NCI-H146 treated with DMSO at 0.1 percent for 48 hours (cell line): ENCODE results near the gene RFTN2.
"Not testable (repeated sequence)": the region's sequence is repeated elsewhere in the genome, so short reads cannot be mapped to it uniquely, and the experiment has no call there.

Source experiments
- DNase-seq: peaks from one replicate; lab custom pipeline; 2025; ENCODE audit not compliant: unreplicated experiment; lab: John Stamatoyannopoulos, UW

RFTN2 gene, protein sequence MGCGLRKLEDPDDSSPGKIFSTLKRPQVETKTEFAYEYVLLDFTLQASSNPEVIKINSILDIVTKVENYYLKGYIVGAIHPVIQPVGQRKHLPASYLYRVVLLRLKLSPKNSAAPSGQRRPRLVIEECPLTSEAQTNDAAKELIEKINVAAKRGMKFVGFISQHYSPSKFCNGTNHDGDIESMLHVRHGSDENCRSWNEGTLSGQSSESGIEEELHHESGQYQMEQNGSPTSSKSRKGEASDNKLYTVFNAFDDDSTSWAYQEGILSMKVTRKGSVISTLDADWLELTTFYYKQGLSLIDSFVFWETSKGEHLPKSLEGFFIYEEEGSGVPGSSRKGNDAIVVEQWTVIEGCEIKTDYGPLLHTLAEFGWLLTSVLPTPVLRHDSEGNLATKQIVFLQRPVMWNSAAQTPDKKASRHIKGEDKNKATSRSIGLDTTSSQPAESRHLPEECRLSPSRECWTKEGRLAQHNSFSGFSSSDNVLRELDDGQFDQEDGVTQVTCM

DNA sequence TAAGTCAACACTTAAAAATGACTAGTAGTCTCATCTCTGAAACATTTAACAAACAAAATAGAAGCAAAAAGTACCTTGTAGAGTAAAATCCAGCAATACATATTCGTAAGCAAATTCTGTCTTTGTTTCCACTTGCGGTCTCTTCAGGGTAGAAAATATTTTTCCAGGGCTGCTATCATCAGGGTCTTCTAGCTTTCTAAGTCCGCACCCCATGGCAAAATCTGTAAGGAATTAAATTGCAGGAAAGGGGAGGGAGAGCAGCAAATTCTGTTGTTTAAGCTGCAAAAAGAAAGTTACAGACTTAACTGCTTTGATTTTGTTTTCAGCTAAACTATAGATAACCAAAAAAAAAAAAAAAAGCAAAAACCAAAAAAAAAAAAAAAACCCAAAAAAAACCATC lies at the start of gene RFTN2:
TSS of gene RFTN2 (minus strand) at position 342 of the 400 bp plus-strand sequence. CDS start at position 213, 129 bp downstream.
- no peak for DNase-seq

DNA sequence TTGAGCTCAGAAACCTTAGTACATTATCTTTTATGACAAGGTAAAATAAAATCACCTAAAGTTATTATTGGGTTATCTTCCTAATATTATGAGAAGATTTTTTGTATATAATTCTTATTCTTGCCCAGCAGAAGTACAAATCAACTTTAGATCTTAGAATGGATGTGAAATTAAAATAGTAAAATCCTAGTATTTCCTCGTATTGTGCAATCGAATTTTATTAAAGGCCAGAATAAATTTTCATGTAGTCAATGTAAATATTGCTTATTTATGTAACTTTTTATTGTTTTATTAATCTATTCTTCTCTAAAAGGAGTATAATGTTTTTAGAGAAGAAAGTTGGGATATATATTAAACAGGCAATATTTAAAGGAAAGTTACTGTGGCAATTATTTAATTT lies 42.5 kb upstream of the RFTN2 start:
- DNase-seq, result no peak

DNA sequence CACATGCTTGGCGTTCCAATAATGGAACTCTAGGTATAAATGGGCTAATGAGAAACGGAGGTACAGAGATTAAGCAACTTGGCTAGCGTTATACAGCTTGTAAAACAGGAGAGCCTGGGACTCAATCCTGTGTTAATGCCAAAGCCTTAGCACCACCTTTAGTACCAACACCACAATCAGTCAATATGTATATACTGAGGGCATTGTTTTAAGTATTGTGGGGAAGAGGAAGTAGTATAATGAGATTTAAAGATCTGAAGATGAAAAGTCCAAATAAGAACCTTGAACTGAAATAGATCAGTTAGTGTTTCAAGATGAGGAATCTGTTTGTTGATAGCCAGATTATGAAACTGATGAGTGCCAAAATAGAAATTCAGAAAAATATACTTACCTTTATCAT lies 37.9 kb upstream of the RFTN2 start:
- DNase-seq, result no peak

DNA sequence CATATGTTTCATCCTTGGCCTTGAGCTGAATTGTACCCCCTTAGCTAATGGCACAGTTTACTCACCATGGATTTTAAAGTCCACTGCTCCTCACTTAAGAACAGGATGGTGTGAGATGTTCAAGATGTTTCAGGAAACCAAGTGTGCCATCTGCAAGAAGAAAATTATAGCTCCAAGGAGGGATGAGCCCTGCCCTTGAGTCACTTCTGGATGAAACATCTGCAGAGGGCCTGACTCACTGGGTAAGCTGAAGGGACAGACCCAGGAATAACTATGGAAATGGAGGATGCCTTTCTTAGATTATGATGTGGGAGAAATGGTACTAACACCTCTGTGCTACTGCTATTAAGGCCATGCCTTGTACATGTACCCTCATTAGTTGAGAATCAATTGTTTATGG lies 36.2 kb upstream of the RFTN2 start:
- no peak for DNase-seq

DNA sequence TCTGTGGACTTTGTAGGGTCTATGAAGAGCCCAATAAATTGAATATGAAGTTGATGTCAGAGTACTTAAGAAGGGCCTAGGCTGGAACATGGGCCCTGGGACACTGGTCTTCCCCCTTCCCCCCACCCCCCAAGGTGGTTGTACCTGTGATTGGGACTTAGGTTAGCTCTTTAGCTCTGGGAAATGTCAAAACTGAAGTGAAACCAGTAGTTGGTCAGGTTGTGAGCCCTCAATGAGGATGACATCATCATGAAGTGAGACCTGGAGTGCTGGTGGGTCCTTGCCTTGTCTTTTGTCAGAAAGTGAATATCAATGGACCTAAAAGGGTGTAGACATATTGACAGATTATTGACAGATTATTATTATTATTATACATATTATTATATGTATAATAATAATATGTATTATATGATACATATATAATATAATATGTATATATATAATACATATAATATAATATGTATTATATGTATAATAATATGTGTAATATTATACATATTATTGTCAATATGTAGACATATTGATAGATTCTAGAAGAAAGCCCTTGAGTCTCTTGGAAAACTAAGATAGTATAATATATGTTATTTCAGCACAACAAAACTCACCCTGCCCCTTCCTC lies 35.1 kb upstream of the RFTN2 start:
- no peak for DNase-seq

DNA sequence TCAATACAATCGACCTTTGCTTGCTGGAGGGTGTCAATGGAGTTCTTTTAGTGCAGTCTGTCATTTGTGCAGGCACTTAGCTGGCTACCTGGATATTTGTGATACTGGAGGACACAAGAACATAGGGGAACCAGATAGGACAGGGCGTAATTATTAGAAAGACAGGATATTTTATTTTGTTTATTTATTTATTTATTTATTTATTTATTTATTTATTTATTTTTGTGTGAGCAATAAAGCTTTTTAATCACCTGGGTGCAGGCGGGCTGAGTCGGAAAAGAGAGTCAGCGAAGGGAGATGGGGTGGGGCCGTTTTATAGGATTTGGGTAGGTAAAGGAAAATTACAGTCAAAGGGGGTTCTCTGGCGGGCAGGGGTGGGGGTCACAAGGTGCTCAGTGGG lies 33.8 kb upstream of the RFTN2 start:
- DNase-seq, result not testable (repeated sequence)

DNA sequence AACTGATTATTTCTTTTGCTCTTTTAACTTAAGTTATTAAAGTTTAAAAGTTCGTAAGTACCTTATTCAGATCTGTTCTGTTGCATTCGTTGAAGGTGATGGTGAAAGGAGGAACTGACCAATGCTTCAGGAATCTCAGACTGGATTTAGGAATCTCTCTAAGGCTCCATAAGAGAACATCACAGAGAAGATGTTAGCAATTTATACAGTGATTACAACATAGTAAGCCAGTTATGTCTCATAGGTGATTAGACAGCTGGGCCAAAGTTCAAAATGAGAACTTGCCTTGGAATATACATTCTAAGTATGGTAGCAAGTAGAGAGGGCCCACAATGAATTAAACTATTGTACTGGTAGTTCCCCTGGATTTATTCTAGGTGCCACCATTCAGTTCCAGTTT lies 32.9 kb upstream of the RFTN2 start:
- DNase-seq, result no peak

DNA sequence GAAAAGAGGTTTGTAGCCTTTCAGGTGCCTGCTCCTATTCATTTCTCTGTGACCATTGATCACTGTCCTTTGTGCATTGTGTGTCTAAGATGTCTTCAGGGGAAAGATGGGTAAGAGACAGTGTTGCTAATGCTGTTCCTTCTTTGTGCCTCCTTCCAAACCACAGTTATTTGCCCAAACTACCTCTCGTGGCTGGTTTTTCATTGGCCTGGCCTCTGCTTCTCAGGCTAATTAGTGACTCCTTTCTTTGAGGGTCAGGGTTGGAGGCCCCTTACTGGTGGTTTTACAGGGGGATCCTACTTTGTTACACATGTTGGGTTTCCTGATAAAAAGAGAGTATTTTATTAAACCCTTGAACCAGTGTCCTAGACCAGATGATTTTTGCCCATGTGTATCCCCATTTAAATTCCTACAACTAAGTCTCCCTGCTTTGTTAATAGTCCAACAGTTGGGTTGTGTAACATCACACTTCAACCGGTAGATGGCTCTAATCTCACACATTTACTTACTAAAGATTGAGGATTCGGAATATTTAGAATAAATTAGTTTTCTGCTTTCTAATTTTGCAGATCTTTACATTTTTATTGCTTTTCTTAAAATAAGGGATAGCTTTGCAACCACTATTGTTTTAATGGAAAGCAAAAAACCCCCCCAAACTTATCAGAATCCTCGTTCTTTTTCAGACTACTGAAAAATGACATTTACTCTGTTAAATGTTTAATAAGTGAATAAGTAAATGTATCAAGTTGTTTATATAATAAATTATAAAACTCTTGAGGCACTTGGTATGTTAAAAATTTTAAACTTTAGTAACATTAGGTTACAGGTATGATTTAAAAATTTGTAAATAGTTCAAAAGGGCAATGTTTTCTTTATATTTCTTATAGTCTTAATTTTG lies 32.2 kb upstream of the RFTN2 start:
- DNase-seq, result peak; percentile 11

DNA sequence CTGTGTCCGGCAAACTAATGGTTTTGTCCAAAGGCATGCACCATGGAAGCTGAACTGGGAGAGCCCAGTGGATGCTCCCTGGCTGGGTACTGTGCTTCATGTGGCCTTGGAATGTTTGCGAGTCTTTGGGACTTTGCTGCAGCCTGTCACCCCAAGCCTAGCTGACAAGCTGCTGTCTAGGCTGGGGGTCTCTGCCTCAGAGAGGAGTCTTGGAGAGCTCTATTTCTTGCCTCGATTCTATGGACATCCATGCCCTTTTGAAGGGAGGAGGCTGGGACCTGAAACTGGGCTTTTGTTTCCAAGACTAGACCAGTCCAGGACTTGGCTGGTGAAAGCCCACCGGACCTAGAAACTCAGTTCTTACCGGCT lies 31.4 kb upstream of the RFTN2 start:
- no peak for DNase-seq

DNA sequence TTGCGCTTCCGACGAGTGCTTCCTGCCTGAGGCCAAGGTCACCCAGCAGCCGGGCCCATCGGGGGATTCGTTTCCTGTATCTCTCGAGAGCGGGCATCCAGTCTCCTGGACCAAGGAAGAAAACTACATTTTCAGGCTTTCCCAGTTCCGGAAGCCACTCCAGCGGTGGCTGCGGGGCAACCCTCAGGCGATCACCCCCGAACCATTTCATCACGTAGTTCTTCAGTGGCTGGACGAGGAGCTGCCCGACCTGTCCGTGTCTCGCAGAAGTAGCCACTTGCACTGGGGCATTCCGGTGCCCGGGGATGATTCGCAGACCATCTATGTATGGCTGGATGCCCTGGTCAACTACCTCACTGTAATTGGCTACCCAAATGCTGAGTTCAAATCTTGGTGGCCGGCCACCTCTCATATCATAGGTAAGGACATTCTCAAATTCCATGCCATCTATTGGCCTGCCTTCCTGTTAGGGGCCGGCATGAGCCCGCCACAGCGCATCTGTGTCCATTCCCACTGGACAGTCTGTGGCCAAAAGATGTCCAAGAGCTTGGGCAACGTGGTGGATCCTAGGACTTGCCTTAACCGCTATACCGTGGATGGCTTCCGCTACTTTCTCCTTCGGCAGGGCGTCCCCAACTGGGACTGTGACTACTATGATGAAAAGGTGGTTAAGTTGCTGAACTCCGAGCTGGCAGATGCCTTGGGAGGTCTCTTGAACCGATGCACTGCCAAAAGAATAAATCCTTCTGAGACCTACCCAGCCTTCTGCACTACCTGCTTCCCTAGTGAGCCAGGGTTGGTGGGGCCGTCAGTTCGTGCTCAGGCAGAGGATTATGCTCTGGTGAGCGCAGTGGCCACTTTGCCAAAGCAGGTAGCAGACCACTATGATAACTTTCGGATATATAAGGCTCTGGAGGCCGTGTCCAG lies 30.8 kb upstream of the RFTN2 start:
- DNase-seq, result no peak

DNA sequence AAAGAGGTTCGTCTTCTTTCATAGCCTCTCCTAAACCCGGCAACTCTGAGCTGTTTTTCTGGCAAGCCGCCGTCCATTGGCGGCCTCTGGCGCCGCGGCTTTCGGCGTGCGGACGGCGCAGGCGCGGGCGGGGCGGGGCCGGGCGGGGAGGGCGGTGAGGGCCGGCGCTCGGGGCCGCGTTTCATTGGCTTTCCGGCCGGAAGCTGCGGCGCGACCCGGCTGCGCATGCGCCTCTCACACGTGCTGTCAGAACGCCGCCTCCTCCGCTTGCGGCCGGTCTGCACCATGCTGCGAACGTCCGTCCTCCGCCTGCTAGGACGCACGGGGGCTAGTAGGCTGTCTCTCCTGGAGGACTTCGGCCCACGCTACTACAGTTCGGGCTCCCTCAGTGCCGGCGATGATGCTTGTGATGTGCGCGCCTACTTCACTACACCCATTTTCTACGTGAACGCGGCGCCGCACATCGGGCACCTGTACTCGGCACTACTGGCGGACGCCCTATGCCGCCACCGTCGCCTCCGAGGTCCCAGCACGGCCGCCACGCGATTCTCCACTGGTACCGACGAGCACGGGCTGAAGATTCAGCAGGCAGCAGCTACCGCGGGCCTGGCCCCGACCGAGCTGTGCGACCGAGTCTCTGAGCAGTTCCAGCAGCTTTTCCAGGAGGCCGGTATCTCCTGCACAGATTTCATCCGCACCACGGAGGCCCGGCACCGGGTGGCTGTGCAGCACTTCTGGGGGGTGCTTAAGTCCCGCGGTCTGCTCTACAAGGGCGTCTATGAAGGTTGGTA lies 29.9 kb upstream of the RFTN2 start, which contains the start of gene MARS2:
TSS of gene MARS2 (plus strand) at position 249 of the 791 bp plus-strand sequence. CDS start at position 286, 37 bp downstream.
- peak; percentile 66 for DNase-seq

DNA sequence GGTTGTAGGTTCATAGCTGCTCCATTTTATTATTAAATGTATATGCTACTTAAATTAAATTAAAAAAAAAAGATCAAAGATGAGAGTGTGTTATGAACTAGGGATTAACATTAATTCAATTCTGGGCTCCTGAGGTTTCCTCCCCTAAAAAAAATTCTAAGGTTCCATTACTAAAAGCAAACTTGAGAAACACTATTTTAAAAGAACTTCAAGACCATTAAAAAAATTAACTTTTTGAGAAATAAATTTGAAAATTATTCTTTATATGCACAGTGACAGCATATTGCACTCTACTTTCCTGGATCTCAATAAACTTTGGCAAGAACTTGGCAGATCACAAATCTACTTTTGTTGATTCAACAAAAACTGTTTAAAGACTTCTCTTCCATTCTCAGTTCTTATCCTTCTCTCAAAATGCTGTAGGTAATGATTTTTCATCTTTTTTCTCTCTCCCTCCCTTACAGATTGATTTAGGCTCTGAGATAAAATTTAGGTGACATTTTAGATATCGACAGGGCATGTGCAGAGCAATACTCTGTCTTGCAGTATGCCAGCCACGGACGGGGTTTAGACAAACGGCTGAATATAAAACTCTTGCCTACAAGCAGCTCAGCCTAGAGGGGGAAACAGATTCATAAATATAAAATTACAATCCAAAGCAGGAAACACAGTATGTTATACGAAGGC lies 29.2 kb upstream of the RFTN2 start:
- peak; percentile 23 for DNase-seq

DNA sequence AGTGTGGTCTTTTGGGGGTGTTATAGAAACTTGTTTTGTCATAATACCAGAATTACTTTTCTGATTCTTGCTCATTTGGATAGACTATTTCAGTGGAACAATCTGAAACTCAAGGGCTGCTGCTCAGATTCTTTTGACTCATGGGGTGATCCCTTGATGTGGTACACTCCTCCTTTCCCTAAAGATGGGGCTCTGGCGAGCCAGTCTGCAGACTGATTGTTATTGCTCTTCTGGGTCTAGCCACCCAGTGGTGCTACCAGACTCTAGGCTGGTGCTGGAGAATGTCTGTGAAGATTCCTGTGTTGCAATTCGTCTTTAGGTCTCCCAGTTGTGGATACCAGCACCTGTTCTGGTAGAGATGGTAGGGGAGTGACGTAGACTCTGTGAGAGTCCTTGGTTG lies 25.6 kb upstream of the RFTN2 start:
- DNase-seq, result no peak

DNA sequence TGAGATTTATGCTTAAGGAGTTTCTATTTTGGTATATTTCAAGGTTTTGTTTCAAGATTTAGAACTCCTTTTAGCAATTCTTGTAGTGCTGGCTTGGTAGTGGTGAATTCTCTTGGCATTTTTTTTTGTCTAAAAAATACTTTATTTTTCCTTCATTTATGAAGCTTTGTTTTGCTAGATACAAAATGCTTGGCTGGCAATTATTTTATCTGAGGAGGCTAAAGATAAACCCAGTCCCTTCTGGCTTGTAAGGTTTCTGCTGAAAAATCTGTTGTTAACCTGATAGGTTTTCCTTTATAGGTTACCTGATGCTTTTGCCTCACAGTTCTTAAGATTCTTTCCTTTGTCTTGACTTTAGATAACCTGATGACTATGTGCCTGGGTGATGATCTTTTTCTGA lies 24.3 kb upstream of the RFTN2 start:
- not testable (repeated sequence) for DNase-seq

DNA sequence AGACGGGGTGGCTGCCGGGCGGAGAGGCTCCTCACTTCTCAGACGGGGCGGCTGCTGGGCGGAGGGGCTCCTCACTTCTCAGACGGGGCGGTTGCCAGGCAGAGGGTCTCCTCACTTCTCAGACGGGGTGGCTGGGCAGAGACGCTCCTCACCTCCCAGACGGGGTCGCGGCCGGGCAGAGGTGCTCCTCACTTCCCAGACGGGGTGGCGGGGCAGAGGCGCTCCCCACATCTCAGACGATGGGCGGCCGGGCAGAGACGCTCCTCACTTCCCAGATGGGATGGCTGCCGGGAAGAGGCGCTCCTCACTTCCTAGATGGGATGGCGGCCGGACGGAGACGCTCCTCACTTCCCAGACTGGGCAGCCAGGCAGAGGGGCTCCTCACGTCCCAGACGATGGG lies 21.2 kb upstream of the RFTN2 start:
- DNase-seq, result not testable (repeated sequence)

DNA sequence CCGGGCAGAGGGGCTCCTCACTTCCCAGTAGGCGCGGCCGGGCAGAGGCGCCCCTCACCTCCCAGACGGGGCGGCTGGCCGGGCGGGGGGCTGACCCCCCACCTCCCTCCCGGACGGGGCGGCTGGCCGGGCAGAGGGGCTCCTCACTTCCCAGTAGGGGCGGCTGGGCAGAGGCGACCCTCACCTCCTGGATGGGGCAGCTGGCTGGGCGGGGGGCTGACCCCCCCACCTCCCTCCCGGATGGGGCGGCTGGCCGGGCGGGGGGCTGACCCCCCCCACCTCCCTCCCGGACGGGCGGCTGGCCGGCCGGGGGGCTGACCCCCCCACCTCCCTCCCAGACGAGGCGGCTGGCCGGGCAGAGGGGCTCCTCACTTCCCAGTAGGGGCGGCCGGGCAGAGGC lies 20.6 kb upstream of the RFTN2 start:
- not testable (repeated sequence) for DNase-seq

DNA sequence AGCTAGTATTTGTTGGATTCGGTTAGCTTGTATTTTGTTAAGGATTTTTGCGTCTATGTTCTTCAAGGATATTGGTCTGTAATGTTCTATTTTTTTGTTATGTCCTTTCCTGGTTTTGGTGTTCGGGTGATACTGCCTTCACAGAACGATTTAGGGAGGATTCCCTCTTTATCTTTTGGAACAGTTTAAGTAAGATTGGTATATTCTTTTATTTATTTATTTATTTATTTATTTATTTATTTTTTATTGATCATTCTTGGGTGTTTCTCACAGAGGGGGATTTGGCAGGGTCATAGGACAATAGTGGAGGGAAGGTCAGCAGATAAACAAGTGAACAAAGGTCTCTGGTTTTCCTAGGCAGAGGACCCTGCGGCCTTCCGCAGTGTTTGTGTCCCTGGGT lies 19.8 kb upstream of the RFTN2 start:
- DNase-seq, result not testable (repeated sequence)

DNA sequence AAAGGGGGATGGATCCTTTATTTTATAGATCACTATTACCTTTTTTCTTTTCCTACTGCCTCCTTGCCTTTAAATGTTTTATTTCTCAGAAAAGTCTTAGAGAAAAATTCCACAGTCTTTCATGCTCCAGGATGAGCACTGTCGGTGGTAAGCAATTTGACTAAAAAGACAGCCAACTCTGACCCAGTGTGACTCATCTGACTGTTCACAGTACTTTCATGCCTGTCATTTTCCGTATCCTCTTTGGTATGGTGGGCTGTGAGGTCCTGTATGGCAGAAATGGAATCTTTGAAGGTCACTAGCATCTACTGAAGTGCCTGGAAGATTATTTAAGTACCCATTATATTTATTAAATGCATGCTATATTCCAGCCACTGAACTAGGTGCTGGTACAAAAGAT lies 2.1 kb upstream of the RFTN2 start:
- no peak for DNase-seq

DNA sequence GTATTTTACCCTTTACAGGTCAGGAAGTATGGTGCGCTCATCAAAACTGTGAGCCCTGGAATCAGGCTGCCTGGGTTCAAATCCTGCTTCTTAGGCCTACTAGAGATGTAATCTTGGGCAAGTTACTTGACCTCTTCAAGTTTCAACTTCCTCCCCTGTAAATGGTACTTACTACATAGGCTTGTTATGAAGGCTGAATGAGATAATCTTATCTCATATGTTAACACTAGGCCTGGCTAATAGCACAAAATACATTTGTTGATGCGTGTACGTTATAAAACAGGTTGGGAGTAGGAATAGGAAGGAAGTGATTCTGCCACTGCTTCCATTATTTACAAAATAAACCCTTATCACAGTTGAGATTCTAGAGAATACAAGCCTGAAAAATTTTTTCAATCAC lies 1.7 kb upstream of the RFTN2 start:
- DNase-seq, result no peak
